ENCODE data around the gene ENPEP.
A peak's percentile ranks its signal among the peaks of the same experiment; 100 is the strongest.

The ENPEP gene

DNA sequence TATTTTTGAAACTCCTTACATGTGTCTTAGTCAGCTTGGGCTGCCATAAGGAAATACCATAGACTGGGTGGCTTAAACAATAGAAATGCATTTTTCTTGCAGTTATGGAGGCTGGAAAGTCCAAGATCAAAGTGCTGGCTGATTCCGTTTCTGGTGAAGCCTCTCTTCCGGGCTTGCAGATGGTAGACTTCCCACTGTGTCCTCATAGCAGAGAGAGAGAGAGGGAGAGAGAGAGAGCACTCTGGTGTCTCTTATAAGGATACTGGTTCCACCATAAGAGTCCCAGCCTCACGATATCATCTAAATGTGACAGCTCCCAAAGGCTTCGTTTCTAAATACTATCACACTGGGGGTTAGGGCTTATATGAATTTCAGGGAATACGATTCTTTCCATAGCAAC lies 39.7 kb downstream of the ENPEP start:
- TF ChIP-seq, protein P1, sequence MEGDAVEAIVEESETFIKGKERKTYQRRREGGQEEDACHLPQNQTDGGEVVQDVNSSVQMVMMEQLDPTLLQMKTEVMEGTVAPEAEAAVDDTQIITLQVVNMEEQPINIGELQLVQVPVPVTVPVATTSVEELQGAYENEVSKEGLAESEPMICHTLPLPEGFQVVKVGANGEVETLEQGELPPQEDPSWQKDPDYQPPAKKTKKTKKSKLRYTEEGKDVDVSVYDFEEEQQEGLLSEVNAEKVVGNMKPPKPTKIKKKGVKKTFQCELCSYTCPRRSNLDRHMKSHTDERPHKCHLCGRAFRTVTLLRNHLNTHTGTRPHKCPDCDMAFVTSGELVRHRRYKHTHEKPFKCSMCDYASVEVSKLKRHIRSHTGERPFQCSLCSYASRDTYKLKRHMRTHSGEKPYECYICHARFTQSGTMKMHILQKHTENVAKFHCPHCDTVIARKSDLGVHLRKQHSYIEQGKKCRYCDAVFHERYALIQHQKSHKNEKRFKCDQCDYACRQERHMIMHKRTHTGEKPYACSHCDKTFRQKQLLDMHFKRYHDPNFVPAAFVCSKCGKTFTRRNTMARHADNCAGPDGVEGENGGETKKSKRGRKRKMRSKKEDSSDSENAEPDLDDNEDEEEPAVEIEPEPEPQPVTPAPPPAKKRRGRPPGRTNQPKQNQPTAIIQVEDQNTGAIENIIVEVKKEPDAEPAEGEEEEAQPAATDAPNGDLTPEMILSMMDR (IDR thresholded peaks at IDR 0.05), result no peak
- no peaks in the 10 kb centered on the region for H3K36me3 ChIP-seq
- no peaks in the 10 kb centered on the region for H3K27me3 ChIP-seq
- peaks cover 0 to 13% of the 10 kb centered on the region in 2 experiments for H3K4me1 ChIP-seq (ENCODE audit: control insufficient read depth in 1 of 2, insufficient read depth in 1 of 2, low read depth in 1 of 2, low read length in 1 of 2)
- H3K9me3 ChIP-seq, result no peaks in the 10 kb centered on the region
- H3K27ac ChIP-seq, result no peak overlapping the region
- peak overlapping the region in 1 of 2 experiments; percentile 48 for H3K4me3 ChIP-seq (ENCODE audit: low read depth in 1 of 2, low read length in 1 of 2)

DNA sequence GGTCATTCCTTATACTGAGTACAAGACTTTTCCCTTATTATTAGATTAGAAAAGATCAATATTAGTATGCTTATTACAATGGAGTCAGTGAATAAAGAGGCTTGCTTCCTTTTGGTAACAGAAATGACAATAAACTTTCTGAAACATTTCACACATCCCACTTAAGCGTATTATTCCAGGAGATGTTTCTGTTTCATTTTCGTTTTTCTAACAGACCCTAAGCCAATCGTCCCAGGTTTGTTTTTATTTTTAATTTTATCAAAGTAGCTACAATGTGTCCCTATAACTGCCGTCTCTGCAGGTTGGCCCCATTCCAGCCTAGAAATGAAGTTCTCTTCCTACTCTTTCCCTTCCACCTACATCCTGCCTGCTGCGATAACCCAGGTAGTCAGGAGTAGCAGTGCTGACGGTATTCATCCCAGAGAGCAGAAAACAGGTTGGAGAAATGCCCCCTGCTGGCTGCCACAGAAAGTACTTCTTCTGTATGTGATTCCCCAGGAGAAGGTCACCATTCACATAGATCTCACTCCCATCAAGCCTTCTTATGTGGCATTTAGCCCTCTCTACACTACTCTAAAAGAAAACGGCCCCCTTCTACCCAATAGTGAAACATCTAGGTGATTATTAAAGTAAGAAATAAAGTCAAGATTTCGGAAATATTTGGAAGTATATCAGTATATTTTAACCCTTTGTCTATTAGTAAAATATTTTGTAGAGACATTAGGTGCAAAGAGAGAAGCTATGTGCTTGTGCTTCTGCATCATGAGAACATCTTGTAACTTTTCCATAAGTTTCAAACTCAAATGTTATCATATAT lies 40.4 kb downstream of the ENPEP start:
- Histone ChIP-seq H3K4me3 (ENCODE audit: low read depth in 1 of 2, low read length in 1 of 2) (peak overlapping the region; percentile 44 to 48), H3K27ac (no peak overlapping the region), H3K9me3 (no peaks in the 10 kb centered on the region), H3K27me3 (no peaks in the 10 kb centered on the region), H3K4me1 (ENCODE audit: control insufficient read depth in 1 of 2, insufficient read depth in 1 of 2, low read depth in 1 of 2, low read length in 1 of 2) (peaks cover 0 to 13% of the 10 kb centered on the region in 2 experiments), H3K36me3 (no peaks in the 10 kb centered on the region)
- TF ChIP-seq, protein P1 (IDR thresholded peaks at IDR 0.05), result peak; percentile 37

DNA sequence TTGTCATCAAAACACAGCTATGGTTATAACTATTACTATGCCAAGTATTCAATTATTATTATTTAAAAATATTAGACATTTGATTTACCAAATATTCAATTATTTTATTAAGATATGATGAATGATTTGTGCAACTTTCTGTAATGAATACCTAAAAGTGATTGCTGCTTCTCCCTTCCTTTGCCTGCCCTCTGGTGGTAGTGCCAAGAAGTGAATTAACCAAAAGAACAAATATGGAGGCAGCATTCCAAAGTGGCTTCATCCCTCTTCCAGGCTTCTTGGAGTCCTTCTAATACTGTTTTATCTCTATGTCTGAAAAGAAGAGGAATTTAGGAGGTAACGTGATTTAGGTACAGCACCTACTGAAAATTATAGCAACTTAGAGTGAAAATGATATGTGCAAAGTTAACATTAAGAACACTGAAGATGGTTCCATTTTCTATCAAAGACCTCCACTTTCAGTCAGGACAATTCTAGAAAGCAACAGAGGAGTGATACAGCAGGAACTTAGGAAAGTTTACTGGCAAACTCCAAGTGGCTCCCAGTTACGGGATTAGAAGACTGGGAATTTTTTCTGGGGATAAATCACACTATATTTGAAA lies 43.0 kb downstream of the ENPEP start:
- no peak overlapping the region for H3K4me3 ChIP-seq (ENCODE audit: low read depth in 1 of 2, low read length in 1 of 2)
- no peaks in the 10 kb centered on the region for H3K36me3 ChIP-seq
- H3K4me1 ChIP-seq (ENCODE audit: control insufficient read depth in 1 of 2, insufficient read depth in 1 of 2, low read depth in 1 of 2, low read length in 1 of 2), result peaks cover 0 to 13% of the 10 kb centered on the region in 2 experiments
- TF ChIP-seq, protein P1 (IDR thresholded peaks at IDR 0.05), result no peak
- no peaks in the 10 kb centered on the region for H3K9me3 ChIP-seq
- no peaks in the 10 kb centered on the region for H3K27me3 ChIP-seq
- H3K27ac ChIP-seq, result no peak overlapping the region

DNA sequence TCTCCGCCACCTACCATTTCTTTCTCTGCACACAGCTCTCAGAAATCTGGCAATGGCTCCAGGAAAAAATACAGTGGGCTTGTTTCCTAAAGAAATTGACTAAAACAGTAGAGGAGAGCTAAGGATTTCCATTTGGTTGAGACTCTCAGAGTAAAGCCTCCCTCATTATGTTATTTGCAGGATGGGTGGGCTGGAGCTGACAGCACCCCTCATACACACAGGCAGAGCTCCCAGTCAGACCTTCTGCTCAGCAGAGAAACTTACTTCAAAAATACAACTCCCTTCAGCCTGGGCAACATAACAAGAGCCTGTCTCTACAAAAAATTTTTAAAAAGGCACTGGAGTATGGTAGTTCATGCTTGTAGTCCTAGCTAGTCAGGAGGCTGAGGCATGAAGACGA lies 44.9 kb downstream of the ENPEP start:
- peaks cover 0 to 7% of the 10 kb centered on the region in 2 experiments for H3K4me1 ChIP-seq (ENCODE audit: control insufficient read depth in 1 of 2, insufficient read depth in 1 of 2, low read depth in 1 of 2, low read length in 1 of 2)
- H3K36me3 ChIP-seq, result no peaks in the 10 kb centered on the region
- no peaks in the 10 kb centered on the region for H3K27me3 ChIP-seq
- TF ChIP-seq, protein P1 (IDR thresholded peaks at IDR 0.05), result no peak
- H3K9me3 ChIP-seq, result no peaks in the 10 kb centered on the region
- no peak overlapping the region for H3K4me3 ChIP-seq (ENCODE audit: low read depth in 1 of 2, low read length in 1 of 2)
- no peak overlapping the region for H3K27ac ChIP-seq

DNA sequence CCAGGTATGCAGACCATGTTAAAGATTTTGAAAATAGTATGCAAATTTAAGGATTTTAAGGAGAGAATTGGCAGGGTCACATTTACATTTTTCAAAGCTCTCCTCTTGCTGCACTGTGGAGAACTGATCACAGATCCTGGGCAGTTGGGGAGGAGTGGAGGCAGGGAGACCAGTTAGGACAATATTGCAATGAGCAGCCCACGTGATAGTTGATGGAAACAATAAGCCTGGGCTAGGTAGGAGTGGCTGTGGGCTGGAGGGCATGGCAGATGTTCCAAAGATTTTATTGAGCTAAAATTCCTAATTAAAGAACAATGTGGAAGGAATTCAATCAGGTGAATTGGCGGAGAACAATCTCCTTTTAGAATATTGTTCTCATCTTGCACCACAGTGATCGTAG lies 50.6 kb downstream of the ENPEP start:
- no peaks in the 10 kb centered on the region for H3K9me3 ChIP-seq
- no peaks in the 10 kb centered on the region for H3K4me1 ChIP-seq (ENCODE audit: control insufficient read depth in 1 of 2, insufficient read depth in 1 of 2, low read depth in 1 of 2, low read length in 1 of 2)
- no peak overlapping the region for H3K4me3 ChIP-seq (ENCODE audit: low read depth in 1 of 2, low read length in 1 of 2)
- no peak overlapping the region for H3K27ac ChIP-seq
- peaks cover 8% of the 10 kb centered on the region for H3K27me3 ChIP-seq
- TF ChIP-seq, protein P1 (IDR thresholded peaks at IDR 0.05), result no peak
- no peaks in the 10 kb centered on the region for H3K36me3 ChIP-seq
